ENCODE measurements around the gene CA11. TPM values are rescaled to one million over a fixed set of nuclear protein-coding genes. Genes with fewer than 3 reads are reported as not detected.

CA11 gene
- total RNA-seq, 3 donors from 2014 or later = 1.8 to 19.9 (median 3.7) TPM

DNA sequence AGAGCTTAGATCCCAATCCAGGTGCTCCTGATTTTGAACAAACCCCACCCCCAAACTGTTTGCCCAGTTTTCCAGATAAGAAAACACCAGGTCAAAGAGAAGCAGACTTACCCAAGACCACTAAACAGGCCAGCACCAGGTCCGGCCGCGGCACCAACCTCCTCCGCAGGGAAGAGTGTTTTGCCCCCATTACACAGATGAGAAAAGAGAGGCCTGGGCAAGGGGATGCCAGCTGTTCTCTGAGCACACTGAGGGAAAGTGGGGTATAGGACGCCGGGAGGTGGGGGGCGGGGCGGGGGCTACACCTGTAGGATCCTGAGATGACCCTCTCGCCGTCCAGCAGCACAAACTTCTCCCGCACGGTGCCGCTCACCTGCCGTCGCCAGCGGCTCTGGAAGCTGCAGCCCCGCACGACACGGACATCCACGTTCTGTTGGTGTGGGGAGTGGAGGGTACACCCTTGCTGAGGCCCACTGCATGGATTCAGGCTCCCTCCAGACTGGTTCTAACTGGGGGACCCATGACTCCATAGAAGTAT is 36.3 kb downstream of the CA11 start:
- H3K4me3 ChIP-seq = no peak overlapping the region
- DNase-seq (no peak), ATAC-seq (no peak)
- H3K9me3 ChIP-seq = no peaks in the 10 kb centered on the region
- TF ChIP-seq, protein P1, sequence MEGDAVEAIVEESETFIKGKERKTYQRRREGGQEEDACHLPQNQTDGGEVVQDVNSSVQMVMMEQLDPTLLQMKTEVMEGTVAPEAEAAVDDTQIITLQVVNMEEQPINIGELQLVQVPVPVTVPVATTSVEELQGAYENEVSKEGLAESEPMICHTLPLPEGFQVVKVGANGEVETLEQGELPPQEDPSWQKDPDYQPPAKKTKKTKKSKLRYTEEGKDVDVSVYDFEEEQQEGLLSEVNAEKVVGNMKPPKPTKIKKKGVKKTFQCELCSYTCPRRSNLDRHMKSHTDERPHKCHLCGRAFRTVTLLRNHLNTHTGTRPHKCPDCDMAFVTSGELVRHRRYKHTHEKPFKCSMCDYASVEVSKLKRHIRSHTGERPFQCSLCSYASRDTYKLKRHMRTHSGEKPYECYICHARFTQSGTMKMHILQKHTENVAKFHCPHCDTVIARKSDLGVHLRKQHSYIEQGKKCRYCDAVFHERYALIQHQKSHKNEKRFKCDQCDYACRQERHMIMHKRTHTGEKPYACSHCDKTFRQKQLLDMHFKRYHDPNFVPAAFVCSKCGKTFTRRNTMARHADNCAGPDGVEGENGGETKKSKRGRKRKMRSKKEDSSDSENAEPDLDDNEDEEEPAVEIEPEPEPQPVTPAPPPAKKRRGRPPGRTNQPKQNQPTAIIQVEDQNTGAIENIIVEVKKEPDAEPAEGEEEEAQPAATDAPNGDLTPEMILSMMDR (IDR thresholded peaks at IDR 0.05) = no peak
- H3K36me3 ChIP-seq (ENCODE audit: low read depth) = no peaks in the 10 kb centered on the region
- intact Hi-C loops (cut with DNase I, micrococcal nuclease) = no loop called here
- peaks cover 10% of the 10 kb centered on the region for H3K4me1 ChIP-seq (ENCODE audit: low read depth)

DNA sequence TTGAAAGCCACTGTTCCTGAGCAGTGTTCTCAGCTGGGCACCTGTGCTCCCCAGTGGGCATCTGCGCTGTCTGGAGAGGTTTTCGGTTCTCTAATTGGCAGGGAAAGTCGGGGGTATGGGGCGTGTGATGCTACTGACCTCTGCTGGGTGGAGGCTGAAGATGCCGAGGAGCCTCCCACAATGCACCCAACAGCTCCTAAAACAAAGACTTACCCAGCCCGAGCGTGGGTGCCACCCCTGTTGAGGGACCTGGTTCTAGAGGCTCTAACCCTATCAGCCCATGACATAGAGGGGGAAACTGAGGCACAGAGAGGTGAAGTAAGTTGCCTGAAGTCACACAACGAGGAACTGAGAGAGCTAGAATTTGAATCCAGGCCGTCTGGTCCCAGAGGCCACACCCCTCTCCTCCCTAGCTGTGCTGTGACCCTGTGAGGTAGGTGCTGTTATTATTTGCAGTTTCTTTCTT is 37.2 kb downstream of the CA11 start:
- Histone ChIP-seq H3K4me1 (ENCODE audit: low read depth) (peaks cover 10% of the 10 kb centered on the region), H3K36me3 (ENCODE audit: low read depth) (no peaks in the 10 kb centered on the region), H3K9me3 (no peaks in the 10 kb centered on the region), H3K4me3 (no peak overlapping the region)
- intact Hi-C loops (cut with DNase I, micrococcal nuclease) = no loop called here
- ATAC-seq = peak; percentile 62
- peak in 2 of 3 donors; percentile 63 to 68 for DNase-seq
- TF ChIP-seq, protein P1 (IDR thresholded peaks at IDR 0.05) = peak; percentile 33

DNA sequence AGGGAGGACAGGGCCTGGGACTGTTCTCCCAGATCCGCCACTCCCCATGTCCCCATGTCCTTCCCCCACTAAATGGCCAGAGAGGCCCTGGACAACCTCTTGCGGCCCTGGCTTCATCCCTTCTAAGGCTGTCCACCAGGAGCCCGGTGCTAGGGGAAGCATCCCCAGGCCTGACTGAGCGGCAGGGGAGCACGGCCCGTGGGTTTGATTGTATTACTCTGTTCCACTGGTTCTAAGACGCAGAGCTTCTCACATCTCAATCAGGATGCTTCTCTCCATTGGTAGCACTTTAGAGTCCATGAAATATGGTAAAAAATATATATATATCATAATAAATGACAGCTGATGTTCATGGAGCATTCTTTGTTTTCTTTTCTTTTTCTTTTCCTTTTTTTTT is 38.6 kb downstream of the CA11 start:
- no peaks in the 10 kb centered on the region for H3K36me3 ChIP-seq (ENCODE audit: low read depth)
- intact Hi-C loops (cut with DNase I, micrococcal nuclease) = no loop called here
- no peak for ATAC-seq

DNA sequence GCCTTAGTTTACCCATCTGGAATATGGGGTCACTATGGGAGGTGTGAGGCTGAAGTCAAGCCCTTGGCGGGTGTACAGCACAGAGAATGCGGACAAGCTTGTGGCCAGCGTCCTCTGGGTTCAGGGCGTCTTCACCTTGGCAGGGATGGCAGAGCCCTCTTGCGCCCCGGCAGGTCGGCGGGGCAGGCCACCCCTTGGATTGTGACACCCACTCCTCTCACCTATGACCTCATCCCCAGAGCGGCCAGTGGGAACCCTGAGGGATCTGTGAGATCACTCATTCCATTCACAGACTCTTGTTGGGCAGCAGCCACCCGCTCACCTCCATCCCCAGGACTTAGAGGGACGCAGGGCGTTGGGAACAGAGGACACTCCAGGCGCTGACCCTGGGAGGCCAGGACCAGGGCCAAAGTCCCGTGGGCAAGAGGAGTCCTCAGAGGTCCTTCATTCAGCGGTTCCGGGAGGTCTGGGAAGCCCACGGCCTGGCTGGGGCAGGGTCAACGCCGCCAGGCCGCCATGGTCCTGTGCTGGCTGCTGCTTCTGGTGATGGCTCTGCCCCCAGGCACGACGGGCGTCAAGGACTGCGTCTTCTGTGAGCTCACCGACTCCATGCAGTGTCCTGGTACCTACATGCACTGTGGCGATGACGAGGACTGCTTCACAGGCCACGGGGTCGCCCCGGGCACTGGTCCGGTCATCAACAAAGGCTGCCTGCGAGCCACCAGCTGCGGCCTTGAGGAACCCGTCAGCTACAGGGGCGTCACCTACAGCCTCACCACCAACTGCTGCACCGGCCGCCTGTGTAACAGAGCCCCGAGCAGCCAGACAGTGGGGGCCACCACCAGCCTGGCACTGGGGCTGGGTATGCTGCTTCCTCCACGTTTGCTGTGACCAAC is 39.3 kb downstream of the CA11 start, which contains the start of gene SPACA4:
Gene SPACA4, plus strand, starts transcription at position 280 of the 896 bp plus-strand sequence. Its CDS starts 237 bp downstream, at position 517.
- TF ChIP-seq, protein P1 (IDR thresholded peaks at IDR 0.05) = no peak
- Histone ChIP-seq H3K36me3 (ENCODE audit: low read depth) (no peaks in the 10 kb centered on the region), H3K9me3 (no peaks in the 10 kb centered on the region), H3K4me3 (no peak within 1 kb of the TSS), H3K4me1 (ENCODE audit: low read depth) (peaks cover 15% of the 10 kb centered on the region)
- intact Hi-C loops (cut with DNase I, micrococcal nuclease) = no loop called here
- no peak for DNase-seq
- ATAC-seq = no peak

More for the DNA sequence above, 38.6 kb downstream of the CA11 start:
- H3K4me1 ChIP-seq (ENCODE audit: low read depth) = peaks cover 18% of the 10 kb centered on the region
- no peak overlapping the region for H3K4me3 ChIP-seq
- no peaks in the 10 kb centered on the region for H3K9me3 ChIP-seq
- DNase-seq = no peak
- TF ChIP-seq, protein P1 (IDR thresholded peaks at IDR 0.05) = no peak

DNA sequence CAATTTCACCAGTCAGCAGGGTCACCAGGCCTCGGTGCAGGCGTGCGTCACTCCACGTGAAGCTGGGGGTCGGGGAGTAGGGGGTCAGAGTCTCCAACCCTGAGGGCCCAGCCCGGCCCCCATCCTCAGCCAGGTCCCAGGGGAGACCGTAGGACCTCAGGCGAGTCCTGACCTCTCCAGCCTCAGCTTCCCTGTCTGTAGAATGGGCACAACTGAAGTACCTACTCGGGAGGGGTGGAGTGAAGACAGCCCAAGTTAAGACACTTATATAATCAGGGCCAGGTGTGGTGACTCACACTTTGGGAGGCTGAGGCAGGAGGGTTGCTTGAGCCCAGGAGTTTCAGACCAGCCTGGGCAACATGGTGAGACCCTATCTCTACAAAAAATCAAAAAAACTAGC is 42.1 kb downstream of the CA11 start:
- intact Hi-C loops (cut with DNase I, micrococcal nuclease) = no loop called here
- H3K4me3 ChIP-seq = no peak overlapping the region
- no peaks in the 10 kb centered on the region for H3K9me3 ChIP-seq
- TF ChIP-seq, protein P1 (IDR thresholded peaks at IDR 0.05) = no peak
- no peak for ATAC-seq
- no peaks in the 10 kb centered on the region for H3K36me3 ChIP-seq (ENCODE audit: low read depth)
- H3K4me1 ChIP-seq (ENCODE audit: low read depth) = peaks cover 14% of the 10 kb centered on the region
- no peak for DNase-seq

Data from mucosa of descending colon (tissue), 3 donors.